Fibroblast of the conjunctiva (primary cell): Measurements from ENCODE around the gene USP3.

ENCODE experiments used
- DNase-seq: peaks from one replicate; pipeline ENCODE4 v3.0.0-alpha.2; 2010; ENCODE audit warnings: low read depth

USP3 gene

GRCh38 chr15:63497642-63498467 is 6.5 kb upstream of the USP3 start:
- DNase-seq = no peak

- DNase-seq = no peak
These were observed 5.2 kb upstream of the USP3 start for GRCh38 chr15:63499175-63499549.

GRCh38 chr15:63499611-63500010 is 4.8 kb upstream of the USP3 start:
- no peak for DNase-seq

- DNase-seq = no peak
These were observed 3.8 kb upstream of the USP3 start for GRCh38 chr15:63500265-63501250.

- DNase-seq = peak; percentile 93
These were observed 2.9 kb upstream of the USP3 start for GRCh38 chr15:63501256-63502089.

- DNase-seq = no peak
These were observed 2.1 kb upstream of the USP3 start for GRCh38 chr15:63502137-63502766.

- DNase-seq = peak; percentile 92
These were observed 1.3 kb upstream of the USP3 start for GRCh38 chr15:63502843-63503738.

GRCh38 chr15:63503739-63504246 is 600 bp upstream of the USP3 start:
- no peak for DNase-seq

- no peak for DNase-seq
These were observed 817 bp downstream of the USP3 start for GRCh38 chr15:63504979-63505841.

GRCh38 chr15:63505842-63506222 is 1.4 kb downstream of the USP3 start:
- DNase-seq = no peak

- no peak for DNase-seq
These were observed 2.2 kb downstream of the USP3 start for GRCh38 chr15:63506537-63507035.

- DNase-seq = no peak
These were observed 3.8 kb downstream of the USP3 start for GRCh38 chr15:63507878-63508818.

GRCh38 chr15:63509056-63509954 is 4.9 kb downstream of the USP3 start:
- DNase-seq = no peak

GRCh38 chr15:63509955-63510940 is 5.9 kb downstream of the USP3 start:
- no peak for DNase-seq

GRCh38 chr15:63512148-63512547 is 7.8 kb downstream of the USP3 start:
- no peak for DNase-seq

- no peak for DNase-seq
These were observed 8.9 kb downstream of the USP3 start for GRCh38 chr15:63513271-63513670.
